GM12875 (cell line): Measurements from ENCODE around the gene C11orf86.

Source experiments
- H3K4me3 ChIP-seq: one replicate; pipeline ENCODE4 v1.5.1; 2011; ENCODE audit warnings: low read depth, low read length, control low read depth
- CTCF ChIP-seq: IDR thresholded peaks from 2 replicates; pipeline ENCODE4 v1.5.1; 2011; ENCODE audit warnings: low read depth, mild to moderate bottlenecking, control low read depth, inconsistent platforms, low read length, moderate library complexity, borderline replicate concordance; ENCODE audit not compliant: insufficient read depth

C11orf86 gene

DNA sequence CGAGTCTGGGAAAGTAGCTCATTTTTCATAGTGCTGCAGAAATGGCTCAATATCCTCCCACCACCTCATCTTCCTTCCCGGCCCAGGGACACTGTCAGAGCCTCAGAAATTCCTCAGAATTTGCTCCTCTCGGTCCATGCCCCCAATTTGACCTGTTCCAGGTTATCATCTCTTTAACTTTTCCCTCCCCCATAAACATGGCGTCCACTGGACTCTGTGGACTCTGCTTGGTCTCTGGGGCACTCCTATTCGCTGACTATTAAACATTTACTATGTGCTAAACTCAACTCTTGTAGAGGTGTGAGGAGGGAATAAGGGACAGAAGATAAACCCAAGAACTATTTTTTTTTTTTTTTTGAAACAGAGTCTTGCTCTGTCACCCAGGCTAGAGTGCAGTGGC lies 8.8 kb upstream of the C11orf86 start:
- H3K4me3 ChIP-seq: no peak overlapping the region
- no peak for TF ChIP-seq CTCF

DNA sequence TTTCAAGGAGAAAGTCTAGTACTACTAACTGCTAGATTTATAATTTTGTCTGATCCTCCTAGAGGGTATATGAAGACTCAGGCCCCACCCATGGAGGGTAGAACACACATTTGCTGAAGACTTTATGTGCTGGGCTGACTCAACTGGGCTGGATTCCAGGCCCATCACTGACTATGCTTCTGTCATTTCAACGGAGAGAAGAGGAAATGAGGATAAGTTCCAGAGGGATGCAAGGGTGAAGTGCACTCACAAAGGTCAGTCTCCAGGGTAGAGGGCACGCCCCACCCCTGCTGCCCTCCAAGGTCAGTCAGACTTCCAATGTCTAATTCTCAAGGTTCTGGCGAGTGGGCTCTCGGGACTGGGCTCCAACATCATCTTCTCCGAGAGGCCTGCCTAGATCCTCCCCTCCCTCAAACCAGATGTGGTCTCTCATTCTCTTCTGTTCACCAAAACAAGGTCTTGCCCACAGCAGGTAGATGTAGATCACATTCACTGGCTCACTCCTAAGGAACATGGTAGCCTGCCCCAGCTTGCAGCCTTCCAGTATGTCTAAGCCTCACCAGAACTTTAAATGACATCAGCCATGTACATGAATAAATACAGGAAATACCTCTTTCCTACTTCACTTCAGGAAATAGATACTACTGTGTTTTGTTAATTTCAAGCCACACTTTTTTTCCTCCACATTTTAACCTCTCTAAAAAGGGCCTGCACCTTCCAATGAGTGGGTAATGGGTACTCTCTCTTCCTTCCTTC lies 7.3 kb upstream of the C11orf86 start:
- H3K4me3 ChIP-seq: no peak overlapping the region
- TF ChIP-seq CTCF: no peak

DNA sequence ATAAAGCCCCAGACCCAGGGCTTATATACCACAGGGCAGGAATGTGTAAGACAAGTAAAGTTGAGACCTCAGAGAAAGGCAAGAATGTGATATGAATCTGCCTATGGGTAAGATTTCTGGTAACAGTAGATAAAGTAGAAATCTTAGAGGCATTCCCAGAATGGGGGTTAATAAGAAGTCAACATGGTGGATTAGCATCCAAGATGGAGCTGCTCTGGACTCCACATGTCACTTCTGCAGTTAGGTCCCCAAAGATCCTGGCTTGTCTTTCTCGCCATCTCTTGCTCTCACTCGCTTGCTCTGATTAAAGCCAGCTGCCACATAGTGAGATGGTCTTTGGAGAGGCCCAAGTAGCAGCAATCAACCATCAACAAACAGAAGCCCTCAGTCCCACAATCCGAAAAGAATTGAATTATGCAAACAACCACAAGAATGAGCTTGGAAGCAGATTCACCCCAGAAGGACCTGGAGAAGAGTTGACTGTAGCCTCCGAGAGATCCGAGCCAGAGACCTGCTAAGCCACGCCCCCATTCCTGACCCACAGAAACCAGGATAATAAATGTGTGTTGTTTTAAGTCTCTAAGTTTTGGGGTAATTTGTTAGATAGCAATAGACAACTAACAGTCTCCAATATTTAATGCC lies 5.4 kb upstream of the C11orf86 start:
- no peak for TF ChIP-seq CTCF
- no peak overlapping the region for H3K4me3 ChIP-seq

DNA sequence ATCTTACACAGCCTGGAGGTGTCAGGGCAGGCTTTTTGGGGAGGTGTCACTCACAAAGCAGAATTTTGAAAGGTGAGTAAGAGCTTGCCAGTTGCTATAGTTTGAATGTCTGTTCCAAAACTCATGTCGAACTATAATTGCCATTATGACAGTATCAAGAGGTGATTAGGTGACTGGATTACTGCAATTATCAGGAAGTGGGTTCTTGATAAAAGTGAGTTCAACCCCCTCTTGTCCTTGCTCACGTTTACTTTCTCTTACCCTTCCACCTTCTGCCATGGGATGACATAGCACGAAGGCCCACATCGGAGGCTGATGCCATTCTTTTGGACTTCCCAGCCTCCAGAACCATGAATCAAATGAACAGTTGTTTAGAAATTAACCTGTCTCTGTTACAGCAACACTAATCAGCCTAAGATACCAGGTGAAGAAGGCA lies 4.7 kb upstream of the C11orf86 start:
- TF ChIP-seq CTCF: no peak
- H3K4me3 ChIP-seq: no peak overlapping the region

- no peak overlapping the region for H3K4me3 ChIP-seq
- no peak for TF ChIP-seq CTCF
Measured at GRCh38 chr11:66970807-66971442, 4.2 kb upstream of the C11orf86 start.

DNA sequence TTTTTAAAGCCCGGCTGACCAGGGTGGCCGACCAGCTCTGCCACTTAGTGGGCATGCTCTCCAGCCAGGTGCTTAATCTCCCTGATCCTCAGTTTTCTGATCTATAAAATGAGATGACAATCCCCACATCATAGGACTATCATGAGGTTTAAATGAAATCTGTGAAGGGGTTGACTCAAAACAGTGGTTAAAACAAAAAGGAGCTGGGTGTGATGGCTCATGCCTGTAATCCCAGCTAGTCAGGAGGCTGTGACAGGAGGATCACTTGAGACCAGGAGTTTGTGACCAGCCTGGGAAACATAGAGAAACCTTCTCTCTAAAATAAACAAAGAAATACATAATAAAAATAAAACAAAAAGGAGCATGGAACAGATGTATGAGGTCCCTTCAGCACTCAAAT lies 3.6 kb upstream of the C11orf86 start:
- no peak overlapping the region for H3K4me3 ChIP-seq
- TF ChIP-seq CTCF: no peak
